ENCODE results near the gene TAF11L5. TPM values are rescaled to one million over a fixed set of nuclear protein-coding genes. Genes with fewer than 3 reads are reported as not detected.
"Not testable (repeated sequence)": the region's sequence is repeated elsewhere in the genome, so short reads cannot be mapped to it uniquely, and the experiment has no call there.

Gene TAF11L5
- total RNA-seq, 1 donor from 2014 or later = not detected

- Mint-ChIP-seq H3K36me3 (ENCODE audit: unreplicated experiment) (no peaks in the 10 kb centered on the region), H3K27ac (ENCODE audit: unreplicated experiment) (no peak overlapping the region), H3K4me1 (ENCODE audit: unreplicated experiment) (peaks cover 4% of the 10 kb centered on the region), H3K9me3 (ENCODE audit: unreplicated experiment) (no peaks in the 10 kb centered on the region), H3K27me3 (ENCODE audit: unreplicated experiment) (peaks cover 9% of the 10 kb centered on the region), H3K4me3 (ENCODE audit: unreplicated experiment) (no peak overlapping the region)
- no peak for DNase-seq (ENCODE audit: extremely low spot score, unreplicated experiment)
- TF ChIP-seq CTCF (IDR thresholded peaks at IDR 0.05) = no peak
Observed at GRCh38 chr5:17487174-17487512, 37.9 kb upstream of the TAF11L5 start.

GRCh38 chr5:17491257-17491656 is 33.8 kb upstream of the TAF11L5 start:
- not testable (repeated sequence) for DNase-seq (ENCODE audit: extremely low spot score, unreplicated experiment); H3K4me1 Mint-ChIP-seq (ENCODE audit: unreplicated experiment); H3K27me3 Mint-ChIP-seq (ENCODE audit: unreplicated experiment); H3K27ac Mint-ChIP-seq (ENCODE audit: unreplicated experiment); H3K4me3 Mint-ChIP-seq (ENCODE audit: unreplicated experiment); H3K36me3 Mint-ChIP-seq (ENCODE audit: unreplicated experiment)
- peaks cover 10% of the 10 kb centered on the region for H3K9me3 Mint-ChIP-seq (ENCODE audit: unreplicated experiment)

- Mint-ChIP-seq H3K36me3 (ENCODE audit: unreplicated experiment) (no peaks in the 10 kb centered on the region), H3K4me3 (ENCODE audit: unreplicated experiment) (no peak overlapping the region), H3K9me3 (ENCODE audit: unreplicated experiment) (peaks cover 10% of the 10 kb centered on the region), H3K4me1 (ENCODE audit: unreplicated experiment) (no peaks in the 10 kb centered on the region), H3K27ac (ENCODE audit: unreplicated experiment) (no peak overlapping the region), H3K27me3 (ENCODE audit: unreplicated experiment) (peaks cover 9% of the 10 kb centered on the region)
- DNase-seq (ENCODE audit: extremely low spot score, unreplicated experiment) = no peak
- TF ChIP-seq CTCF (IDR thresholded peaks at IDR 0.05) = no peak
Observed at GRCh38 chr5:17492770-17493169, 32.3 kb upstream of the TAF11L5 start.

- Mint-ChIP-seq H3K36me3 (ENCODE audit: unreplicated experiment) (peaks cover 2% of the 10 kb centered on the region), H3K9me3 (ENCODE audit: unreplicated experiment) (peaks cover 10% of the 10 kb centered on the region), H3K27me3 (ENCODE audit: unreplicated experiment) (peaks cover 3% of the 10 kb centered on the region), H3K4me1 (ENCODE audit: unreplicated experiment) (no peaks in the 10 kb centered on the region), H3K4me3 (ENCODE audit: unreplicated experiment) (no peak overlapping the region), H3K27ac (ENCODE audit: unreplicated experiment) (no peak overlapping the region)
- no peak for DNase-seq (ENCODE audit: extremely low spot score, unreplicated experiment)
- no peak for TF ChIP-seq CTCF (IDR thresholded peaks at IDR 0.05)
Observed at GRCh38 chr5:17497446-17497845, 27.6 kb upstream of the TAF11L5 start.

- not testable (repeated sequence) for H3K4me1 Mint-ChIP-seq (ENCODE audit: unreplicated experiment); H3K36me3 Mint-ChIP-seq (ENCODE audit: unreplicated experiment); H3K9me3 Mint-ChIP-seq (ENCODE audit: unreplicated experiment); H3K4me3 Mint-ChIP-seq (ENCODE audit: unreplicated experiment); DNase-seq (ENCODE audit: extremely low spot score, unreplicated experiment); H3K27ac Mint-ChIP-seq (ENCODE audit: unreplicated experiment); H3K27me3 Mint-ChIP-seq (ENCODE audit: unreplicated experiment)
Observed at GRCh38 chr5:17497931-17498330, 27.1 kb upstream of the TAF11L5 start, which contains the start of gene TAF11L2. TSS of gene TAF11L2 (plus strand) at chr5:17498231.

GRCh38 chr5:17511775-17512325 is 13.2 kb upstream of the TAF11L5 start:
- Mint-ChIP-seq H3K27ac (ENCODE audit: unreplicated experiment) (no peak overlapping the region), H3K27me3 (ENCODE audit: unreplicated experiment) (peaks cover 13% of the 10 kb centered on the region), H3K4me1 (ENCODE audit: unreplicated experiment) (no peaks in the 10 kb centered on the region), H3K4me3 (ENCODE audit: unreplicated experiment) (no peak overlapping the region), H3K9me3 (ENCODE audit: unreplicated experiment) (no peaks in the 10 kb centered on the region), H3K36me3 (ENCODE audit: unreplicated experiment) (no peaks in the 10 kb centered on the region)
- DNase-seq (ENCODE audit: extremely low spot score, unreplicated experiment) = no peak
- no peak for TF ChIP-seq CTCF (IDR thresholded peaks at IDR 0.05)

- not testable (repeated sequence) for H3K27ac Mint-ChIP-seq (ENCODE audit: unreplicated experiment); H3K9me3 Mint-ChIP-seq (ENCODE audit: unreplicated experiment); H3K4me1 Mint-ChIP-seq (ENCODE audit: unreplicated experiment); DNase-seq (ENCODE audit: extremely low spot score, unreplicated experiment); H3K36me3 Mint-ChIP-seq (ENCODE audit: unreplicated experiment); H3K27me3 Mint-ChIP-seq (ENCODE audit: unreplicated experiment); H3K4me3 Mint-ChIP-seq (ENCODE audit: unreplicated experiment)
Observed at GRCh38 chr5:17517526-17517925, 7.5 kb upstream of the TAF11L5 start.

GRCh38 chr5:17518067-17518466 is 7.0 kb upstream of the TAF11L5 start, which contains the start of gene TAF11L3:
TSS of gene TAF11L3 (plus strand) at chr5:17518367.
- not testable (repeated sequence) for H3K4me3 Mint-ChIP-seq (ENCODE audit: unreplicated experiment); H3K4me1 Mint-ChIP-seq (ENCODE audit: unreplicated experiment); H3K27ac Mint-ChIP-seq (ENCODE audit: unreplicated experiment); DNase-seq (ENCODE audit: extremely low spot score, unreplicated experiment); H3K9me3 Mint-ChIP-seq (ENCODE audit: unreplicated experiment); H3K36me3 Mint-ChIP-seq (ENCODE audit: unreplicated experiment); H3K27me3 Mint-ChIP-seq (ENCODE audit: unreplicated experiment)

- not testable (repeated sequence) for H3K4me1 Mint-ChIP-seq (ENCODE audit: unreplicated experiment); H3K27ac Mint-ChIP-seq (ENCODE audit: unreplicated experiment)
Observed at GRCh38 chr5:17519508-17519907, 5.5 kb upstream of the TAF11L5 start.

More at GRCh38 chr5:17519508-17519907, 5.5 kb upstream of the TAF11L5 start:
- not testable (repeated sequence) for H3K9me3 Mint-ChIP-seq (ENCODE audit: unreplicated experiment); H3K36me3 Mint-ChIP-seq (ENCODE audit: unreplicated experiment); DNase-seq (ENCODE audit: extremely low spot score, unreplicated experiment); H3K27me3 Mint-ChIP-seq (ENCODE audit: unreplicated experiment); H3K4me3 Mint-ChIP-seq (ENCODE audit: unreplicated experiment)
